Limb (tissue), 2 donors: Measurements from ENCODE around the gene HHIPL2.
"Not testable (repeated sequence)": the region's sequence is repeated elsewhere in the genome, so short reads cannot be mapped to it uniquely, and the experiment has no call there.

Source experiments
- DNase-seq, 2 donors: peaks; one replicate each; pipeline ENCODE4 v3.0.0-alpha.2; 2016; ENCODE audit errors: extremely low spot score in 2 of 2

The HHIPL2 gene

DNA sequence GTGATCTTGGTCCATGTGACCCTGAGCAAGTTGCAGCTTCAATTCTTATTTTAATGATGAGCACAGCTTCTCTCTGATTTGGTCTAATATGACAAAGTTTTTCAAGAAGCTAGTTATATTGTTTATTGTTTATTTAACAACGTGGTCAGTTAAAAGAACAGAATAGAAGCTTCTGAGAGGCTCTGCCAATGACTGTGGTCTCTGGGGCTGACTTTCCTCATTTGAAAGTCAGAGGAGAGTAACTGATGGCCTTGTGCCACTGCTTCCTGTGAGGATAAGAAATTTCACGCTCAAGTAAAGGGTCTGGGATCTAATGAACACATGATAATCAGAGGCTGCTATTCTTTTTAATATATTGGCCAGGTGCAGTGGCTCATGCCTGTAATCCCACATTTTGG is 7.3 kb downstream of the HHIPL2 start:
- DNase-seq: no peak

DNA sequence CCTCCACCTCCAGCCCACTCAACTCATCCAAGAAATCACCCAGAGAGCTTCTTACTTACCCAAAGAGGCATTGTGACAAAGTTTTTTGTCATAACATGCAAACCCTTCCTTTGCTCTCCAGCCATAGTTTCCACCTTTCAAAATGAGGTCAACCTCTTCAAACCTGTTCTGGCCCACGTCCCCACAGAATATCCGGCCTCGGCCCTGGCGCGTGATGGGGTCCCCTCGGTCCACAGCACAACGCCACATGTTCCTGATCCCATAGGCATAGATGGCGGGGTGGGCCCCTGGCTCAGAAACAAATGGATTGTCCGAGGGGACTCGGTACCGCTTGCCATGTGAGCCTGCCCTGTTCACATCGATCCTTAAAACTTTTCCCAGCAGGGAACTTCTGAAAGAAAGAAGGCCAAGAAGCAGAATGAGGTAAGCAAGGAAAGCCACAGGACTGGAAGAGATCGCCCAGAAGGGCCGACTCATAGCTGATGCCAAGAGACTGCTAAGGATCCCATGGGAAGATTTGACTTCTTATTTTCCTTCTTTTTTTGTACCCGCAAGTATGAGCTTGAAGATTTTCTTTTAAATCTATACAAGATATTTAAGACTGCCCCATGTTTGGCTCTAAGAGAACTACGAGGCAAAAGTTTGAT is 7.8 kb downstream of the HHIPL2 start:
- no peak for DNase-seq

DNA sequence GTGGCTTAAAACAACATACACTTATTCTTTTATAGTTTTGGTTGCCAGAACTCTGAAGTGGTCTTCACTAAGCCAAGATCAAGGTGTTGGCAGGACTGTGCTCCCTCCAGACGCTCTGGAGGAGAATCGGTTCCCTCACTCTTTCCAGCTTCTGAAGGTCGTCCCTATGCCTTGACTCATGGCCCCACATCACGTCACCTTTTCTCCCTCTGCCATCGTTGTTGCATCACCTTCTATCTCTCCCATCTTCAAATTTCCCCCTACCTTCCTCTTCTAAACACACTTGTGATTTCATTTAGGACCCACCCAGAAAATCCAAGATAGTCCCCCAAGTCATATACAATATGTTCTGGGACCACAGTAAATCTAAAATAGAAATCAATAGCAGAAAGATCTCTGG is 12.4 kb downstream of the HHIPL2 start:
- no peak for DNase-seq

DNA sequence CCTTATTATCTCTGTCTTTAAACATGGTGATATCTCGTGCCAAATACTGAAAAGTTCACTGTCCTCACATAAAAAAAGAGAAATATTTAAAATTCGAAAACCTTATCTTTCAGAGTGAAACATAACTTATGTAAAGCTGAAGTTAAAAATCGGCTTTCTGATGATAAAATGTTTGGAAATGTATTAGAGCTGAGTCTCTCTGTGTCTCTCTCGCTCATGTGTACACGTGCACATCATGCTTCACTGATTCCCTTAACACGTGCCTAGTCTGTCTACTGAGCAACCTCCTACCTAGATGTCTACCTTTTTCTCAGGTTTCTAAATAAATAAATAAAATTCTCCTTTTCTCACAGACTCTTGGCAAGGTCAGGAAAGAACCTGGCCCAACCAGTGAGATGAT is 17.1 kb downstream of the HHIPL2 start:
- no peak for DNase-seq

DNA sequence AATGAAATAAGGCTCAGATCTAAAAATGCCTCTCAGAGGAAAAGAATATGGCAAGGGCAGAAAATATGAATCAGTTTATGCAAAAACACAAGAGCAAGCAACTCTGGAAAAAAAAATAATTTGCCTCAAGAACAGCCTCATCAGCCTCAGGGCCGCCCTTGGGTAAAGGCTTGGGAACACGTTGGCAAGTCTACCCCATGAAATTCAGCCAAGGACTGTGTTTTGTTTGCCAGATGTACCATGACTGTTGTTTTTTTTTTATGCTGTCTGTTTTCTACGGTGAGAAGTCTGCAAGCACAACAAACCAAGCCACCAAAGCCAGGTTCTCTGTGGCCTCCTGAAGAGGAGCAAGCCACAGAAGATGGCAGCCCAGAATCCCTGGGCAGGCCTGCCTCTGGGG is 18.0 kb downstream of the HHIPL2 start:
- DNase-seq: no peak

DNA sequence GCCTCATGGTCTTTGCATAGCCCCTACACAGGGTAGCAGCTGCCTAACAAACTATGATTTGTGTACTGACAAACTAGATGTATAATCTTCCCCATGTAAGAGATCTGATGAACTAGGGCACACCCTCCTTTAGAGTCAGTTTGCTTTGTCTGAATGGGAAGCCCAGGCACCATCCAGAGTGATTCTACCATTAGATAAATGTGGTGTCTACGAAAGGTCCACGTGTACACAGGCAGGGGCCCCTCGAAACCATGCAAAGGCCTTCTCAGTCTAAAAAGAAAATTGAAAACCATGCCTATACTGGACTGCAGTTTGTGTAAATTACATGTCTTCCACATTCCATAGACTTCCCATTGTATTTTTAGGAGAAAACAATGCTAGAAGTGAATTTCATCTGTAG is 18.7 kb downstream of the HHIPL2 start:
- DNase-seq: no peak

DNA sequence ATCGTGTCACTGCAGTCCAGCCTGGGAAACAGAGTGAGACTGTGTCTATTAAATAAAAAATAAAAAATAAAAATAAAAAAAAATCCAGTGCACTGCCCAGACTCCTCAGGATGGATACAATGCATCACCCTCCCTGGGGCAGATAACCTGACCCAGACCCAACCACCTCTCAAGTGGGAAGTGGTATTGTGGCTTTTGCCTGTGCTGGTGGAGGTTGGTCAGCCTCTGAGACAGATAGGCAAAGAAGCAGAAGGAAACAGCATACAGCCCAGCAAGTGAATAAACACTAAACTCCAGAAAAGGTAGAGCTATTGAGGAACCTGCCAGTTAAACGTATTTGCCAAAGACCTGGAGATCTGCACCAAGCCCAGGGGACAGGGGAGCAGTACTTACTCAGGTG is 22.0 kb downstream of the HHIPL2 start:
- DNase-seq: no peak

DNA sequence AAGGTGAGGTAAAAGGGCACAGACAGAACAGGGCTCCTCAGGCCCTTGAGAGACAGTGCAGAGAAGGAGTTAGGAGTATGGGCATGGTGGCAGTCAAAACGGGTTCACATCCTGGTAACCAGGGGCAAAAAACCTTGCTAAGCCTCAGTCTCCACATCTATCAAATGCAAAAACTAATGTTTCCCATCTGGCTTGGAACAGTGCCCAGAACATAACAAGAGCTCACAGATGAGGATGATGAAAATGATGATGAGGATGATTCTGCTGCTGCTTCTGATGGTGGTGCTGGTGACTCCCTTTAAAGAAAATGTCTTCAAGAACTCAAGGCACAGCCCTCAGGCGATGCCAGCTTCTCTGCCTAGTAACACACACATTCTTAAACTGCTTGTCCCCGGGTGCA is 24.1 kb downstream of the HHIPL2 start:
- DNase-seq: no peak

DNA sequence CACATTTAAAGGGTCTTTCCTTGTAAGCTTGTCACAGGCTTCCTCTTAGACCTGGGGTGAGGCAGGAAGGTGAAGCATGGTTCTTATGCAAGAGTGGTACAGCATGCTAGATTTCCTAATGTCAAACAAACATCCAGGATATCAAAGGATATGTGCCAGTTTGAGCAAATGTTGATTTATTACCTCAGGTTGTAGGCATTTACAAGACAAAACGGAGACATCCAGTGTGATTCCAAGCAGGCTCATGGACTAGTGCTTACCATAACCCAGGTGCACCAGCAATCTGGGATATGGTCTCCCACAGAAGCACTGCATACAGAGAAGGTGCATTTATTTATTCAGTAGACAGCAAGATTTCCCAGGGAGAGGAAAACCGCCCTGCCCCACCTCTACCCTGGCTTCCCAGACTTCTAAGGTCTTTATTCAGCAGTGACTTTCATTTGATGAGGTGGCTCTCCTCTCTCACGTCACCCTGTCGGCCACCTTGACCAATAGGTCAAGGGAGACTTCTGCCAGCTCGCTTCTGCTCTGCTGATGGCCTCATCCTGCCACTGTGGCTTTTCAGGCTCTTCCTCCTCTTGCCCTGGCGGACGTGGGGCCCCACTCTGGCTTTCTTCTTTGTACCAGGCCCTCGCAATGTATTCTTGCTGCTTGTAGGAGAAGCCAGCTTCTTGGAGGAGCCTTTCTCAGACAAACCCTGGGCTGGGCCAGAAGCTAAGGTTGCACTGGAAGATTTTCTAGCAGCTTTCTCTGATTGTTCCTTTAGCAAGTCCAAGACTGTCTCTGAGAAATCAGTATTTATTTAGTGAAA is 25.6 kb downstream of the HHIPL2 start:
- no peak for DNase-seq

DNA sequence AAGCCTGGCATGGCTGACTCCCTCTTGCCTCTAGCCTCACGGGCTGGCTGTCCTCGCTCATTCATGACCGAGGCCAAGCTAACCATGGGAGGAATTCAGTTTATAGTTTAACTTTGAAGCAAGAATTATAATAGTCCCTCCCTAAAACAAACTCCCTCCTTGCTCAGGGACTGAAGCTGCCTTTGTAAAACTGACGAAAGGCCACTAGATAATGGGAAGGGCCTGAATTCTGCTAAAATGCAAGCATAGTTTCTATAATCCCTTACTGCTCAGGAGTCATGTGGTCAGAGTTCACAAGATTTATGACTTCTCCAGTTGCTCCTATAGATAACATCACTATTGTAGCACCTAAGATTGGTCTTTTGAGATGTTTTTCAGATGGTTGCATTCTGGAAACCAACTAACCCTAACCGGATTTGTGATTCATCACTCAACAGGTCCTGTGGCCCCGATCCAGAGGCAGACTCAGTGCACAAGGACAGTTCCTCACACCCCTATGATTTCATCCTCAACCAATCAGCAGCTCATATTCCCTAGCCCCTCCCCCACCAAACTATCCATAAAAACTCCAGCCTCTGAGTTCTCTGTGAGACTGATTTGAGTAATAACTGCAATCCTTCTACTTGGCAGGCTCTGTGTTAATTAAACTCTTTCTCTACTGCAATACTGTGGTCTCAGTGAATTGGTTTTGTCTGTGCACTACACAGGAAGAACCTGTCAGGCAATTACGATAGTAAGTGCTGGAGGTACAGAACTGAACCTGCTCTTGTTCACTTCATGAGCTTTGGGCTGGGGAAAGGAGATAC is 26.4 kb downstream of the HHIPL2 start:
- DNase-seq: no peak

DNA sequence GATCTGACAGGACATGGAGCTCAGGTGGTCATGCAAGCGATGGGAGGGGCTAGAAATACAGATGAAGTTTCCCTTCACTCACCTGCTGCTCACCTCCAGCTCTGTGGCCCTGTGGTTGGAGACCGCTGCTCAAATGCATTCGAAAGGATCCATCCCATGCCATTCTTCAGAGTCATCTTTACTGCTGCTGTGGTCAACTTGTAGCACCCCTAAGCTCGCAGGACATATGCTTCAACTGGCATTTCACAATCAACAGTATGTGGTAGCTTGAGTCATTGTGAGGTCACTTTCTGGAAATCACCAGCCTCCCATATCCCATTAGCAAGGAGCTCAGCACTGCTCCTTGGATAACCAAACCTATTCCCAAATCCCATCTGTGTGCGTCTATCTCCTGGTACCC is 58.4 kb downstream of the HHIPL2 start:
- DNase-seq: not testable (repeated sequence)

DNA sequence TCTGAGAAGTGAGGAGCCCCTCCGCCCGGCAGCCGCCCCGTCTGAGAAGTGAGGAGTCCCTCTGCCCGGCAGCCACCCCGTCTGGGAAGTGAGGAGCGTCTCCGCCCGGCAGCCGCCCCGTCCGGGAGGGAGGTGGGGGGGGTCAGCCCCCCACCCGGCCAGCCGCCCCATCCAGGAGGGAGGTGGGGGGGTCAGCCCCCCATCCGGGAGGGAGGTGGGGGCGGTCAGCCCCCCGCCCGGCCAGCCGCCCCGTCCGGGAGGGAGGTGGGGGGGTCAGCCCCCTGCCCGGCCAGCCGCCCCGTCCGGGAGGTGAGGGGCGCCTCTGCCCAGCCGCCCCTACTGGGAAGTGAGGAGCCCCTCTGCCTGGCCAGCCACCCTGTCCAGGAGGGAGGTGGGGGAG is 60.1 kb downstream of the HHIPL2 start:
- DNase-seq: not testable (repeated sequence)

DNA sequence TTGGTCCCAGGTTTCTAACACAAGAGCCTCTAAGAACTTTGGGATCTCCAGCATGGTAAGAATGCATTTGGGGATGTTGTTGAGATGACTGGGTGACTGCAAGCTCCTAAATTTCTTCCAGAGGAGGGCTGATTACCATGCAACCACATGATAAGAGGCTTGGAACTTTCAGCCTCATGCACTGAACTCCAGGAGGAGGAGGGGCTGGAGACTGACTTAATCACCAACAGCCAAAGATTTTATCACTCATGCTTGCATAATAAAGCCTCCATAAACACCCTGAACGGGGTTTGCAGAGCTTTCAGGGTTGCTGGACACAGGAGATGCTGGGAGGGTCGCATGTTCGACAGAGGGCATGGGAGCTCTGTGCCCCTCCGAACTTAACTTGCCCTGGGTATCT is 63.9 kb downstream of the HHIPL2 start:
- DNase-seq: not testable (repeated sequence)

DNA sequence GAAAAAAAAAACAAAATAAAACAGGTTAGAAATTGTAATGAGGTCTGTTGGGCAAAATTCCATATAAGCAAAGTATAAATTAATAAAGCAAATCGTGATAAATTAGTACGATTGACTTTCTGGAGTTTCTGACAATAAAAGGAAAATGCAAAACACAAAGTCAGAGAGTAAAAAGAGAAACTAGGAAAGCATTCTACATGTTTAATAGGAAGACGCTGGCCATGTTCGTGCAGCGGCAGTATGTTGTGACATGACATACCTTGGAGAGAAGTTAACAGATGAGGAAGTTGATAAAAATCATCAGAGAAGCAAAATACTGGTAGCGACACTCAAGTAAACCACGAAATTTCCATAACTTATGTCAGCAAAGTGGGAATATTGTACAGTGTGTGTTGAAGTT is 68.3 kb downstream of the HHIPL2 start:
- not testable (repeated sequence) for DNase-seq

DNA sequence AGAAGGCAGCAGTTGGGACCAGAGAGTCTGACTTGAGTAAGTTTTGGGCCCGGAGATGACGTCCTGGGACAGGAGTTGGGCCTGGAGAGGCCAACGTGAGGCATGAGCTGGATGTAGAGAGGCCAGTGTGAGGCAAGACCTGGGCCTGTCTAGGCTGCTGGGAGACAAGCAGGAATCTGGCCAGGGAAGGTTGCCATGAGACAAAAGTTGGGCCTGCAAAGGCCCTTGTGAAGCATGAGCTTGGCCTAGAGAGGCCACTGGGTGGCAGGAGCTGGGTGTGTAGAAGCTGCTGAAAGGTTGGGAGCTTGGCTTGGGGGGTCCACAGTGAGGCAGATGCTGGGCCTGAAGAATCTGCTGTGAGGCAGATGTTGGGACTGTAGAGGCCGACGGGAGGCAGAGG is 71.5 kb downstream of the HHIPL2 start:
- peak in 1 of 2 donors; percentile 5 for DNase-seq

DNA sequence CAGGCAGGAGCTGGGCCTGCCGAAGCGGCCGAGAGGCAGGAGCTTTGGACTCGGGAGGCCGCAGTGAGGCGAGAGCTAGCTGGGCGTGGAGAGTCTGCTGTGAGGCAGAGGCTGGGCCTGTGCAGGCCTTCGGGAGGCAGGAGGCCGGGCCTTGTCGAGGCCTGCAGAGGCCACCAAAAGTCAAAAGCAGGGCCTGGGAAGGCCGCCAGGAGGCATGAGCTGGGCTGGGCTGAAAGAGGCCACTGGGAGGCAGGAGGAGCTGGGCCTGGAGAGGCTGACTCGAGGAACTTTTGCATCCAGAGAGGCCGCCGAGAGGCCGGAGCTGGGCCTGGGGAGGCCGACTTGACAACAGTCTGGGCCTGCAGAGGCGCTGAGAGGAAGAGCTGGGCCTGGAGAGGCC is 74.2 kb downstream of the HHIPL2 start:
- not testable (repeated sequence) for DNase-seq

DNA sequence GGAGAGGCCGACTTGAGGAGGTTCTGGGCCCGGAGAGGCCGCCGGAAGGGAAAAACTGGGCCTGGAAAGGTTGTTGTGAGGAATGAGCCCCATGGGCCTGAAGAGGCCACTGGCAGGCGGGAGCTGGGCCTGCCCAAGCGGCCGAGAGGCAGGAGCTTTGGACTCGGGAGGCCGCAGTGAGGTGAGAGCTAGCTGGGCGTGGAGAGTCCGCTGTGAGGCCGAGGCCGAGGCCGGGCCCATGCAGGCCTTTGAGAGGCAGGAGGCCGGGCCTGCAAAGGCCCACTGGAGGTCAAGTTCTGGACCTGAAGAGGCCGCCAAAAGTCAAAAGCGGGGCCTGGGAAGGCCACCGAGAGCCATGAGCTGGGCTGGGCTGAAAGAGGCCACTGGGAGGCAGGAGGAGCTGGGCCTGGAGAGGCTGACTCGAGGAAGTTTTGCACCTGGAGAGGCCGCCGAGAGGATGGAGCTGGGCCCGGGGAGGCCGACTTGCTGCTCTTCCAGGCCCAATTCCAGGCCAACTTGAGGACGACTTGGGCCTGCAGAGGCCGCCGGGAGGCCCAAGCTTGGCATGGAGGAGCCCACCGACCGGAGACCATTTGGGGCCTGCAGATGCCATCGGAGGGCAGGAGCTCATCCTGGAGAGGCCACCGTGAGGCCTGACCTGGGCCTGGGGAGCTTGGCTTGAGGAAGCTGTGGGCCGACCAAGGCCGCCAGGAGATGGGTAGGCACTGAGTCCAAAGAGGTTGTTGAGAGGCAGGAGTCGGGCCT is 74.9 kb downstream of the HHIPL2 start:
- not testable (repeated sequence) for DNase-seq
